AG04449 (cell line): ENCODE data around the gene CYB561D1.
A peak's percentile ranks its signal among the peaks of the same experiment; 100 is the strongest.

Experiments
- CTCF ChIA-PET: fragments of 350-600 bp; formaldehyde crosslinking; extraction: SDS; loops from one replicate; lab custom pipeline; 2021; ENCODE audit warnings: antibody characterized with exemption; lab: Yijun Ruan, JAX
- POLR2A ChIA-PET: fragments of 400-600, 350-600 bp; formaldehyde crosslinking; extraction: SDS; loops from one replicate; lab custom pipeline; 2020; ENCODE audit warnings: antibody characterized with exemption, inconsistent platforms; lab: Yijun Ruan, JAX
- DNase-seq: peaks from one replicate; pipeline ENCODE4 v3.0.0-alpha.2; 2010; ENCODE audit warnings: low read depth, low spot score
- H3K4me3 ChIP-seq: 2 replicates; pipeline ENCODE4 v1.5.1; 2011; ENCODE audit warnings: low read depth, mild to moderate bottlenecking, control low read depth, low read length
- CTCF ChIP-seq: IDR thresholded peaks from one replicate; pipeline ENCODE4 v1.5.1; 2011; ENCODE audit warnings: mild to moderate bottlenecking, moderate library complexity, low read length, control low read depth, inconsistent platforms; ENCODE audit not compliant: insufficient read depth; ENCODE audit errors: missing control alignments

Gene CYB561D1

DNA sequence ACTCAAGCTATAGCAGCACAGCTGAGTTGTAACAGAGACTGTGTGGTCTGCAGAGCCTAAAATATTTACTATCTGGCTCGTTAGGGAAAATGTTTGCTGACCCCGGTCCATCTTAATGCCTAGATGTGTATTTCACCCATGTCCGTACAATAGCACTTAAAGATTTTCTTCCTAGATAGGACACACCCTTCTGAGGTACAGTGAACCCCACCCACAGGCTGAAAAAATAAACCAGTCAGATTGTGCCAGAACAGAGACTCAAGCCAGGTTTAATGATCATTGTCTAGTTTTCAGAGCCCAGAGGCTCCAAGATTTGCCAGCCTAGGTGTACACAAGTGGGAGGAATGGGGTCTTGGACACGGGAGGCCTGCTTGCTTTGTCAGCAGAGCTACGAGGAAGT is 10.0 kb downstream of the CYB561D1 start:
- no peak for TF ChIP-seq CTCF
- POLR2A ChIA-PET = interaction anchor here (1.1 kb wide), 1 partner anchor 13 kb away, joined by 4 read pairs; no protein-coding TSS in a partner anchor
- CTCF ChIA-PET = interaction anchor here (24.0 to 43.1 kb wide), 3 partner anchors 5 to 30 kb away, joined by 657 to 2790 read pairs (median 657); partner anchors contain the start of genes AMIGO1, ATXN7L2, CYB561D1 and GPR61
- no peak overlapping the region for H3K4me3 ChIP-seq
- DNase-seq = no peak

GRCh38 chr1:109504974-109505373 is 11.1 kb downstream of the CYB561D1 start:
- TF ChIP-seq CTCF = no peak
- H3K4me3 ChIP-seq = no peak overlapping the region
- ChIA-PET CTCF (interaction anchor here (0.7 to 43.1 kb wide), 4 partner anchors 4 to 304 kb away, joined by 3 to 2790 read pairs (median 657); partner anchors contain the start of genes AMIGO1, ATXN7L2, CYB561D1 and GPR61), POLR2A (no interaction called here)
- no peak for DNase-seq

DNA sequence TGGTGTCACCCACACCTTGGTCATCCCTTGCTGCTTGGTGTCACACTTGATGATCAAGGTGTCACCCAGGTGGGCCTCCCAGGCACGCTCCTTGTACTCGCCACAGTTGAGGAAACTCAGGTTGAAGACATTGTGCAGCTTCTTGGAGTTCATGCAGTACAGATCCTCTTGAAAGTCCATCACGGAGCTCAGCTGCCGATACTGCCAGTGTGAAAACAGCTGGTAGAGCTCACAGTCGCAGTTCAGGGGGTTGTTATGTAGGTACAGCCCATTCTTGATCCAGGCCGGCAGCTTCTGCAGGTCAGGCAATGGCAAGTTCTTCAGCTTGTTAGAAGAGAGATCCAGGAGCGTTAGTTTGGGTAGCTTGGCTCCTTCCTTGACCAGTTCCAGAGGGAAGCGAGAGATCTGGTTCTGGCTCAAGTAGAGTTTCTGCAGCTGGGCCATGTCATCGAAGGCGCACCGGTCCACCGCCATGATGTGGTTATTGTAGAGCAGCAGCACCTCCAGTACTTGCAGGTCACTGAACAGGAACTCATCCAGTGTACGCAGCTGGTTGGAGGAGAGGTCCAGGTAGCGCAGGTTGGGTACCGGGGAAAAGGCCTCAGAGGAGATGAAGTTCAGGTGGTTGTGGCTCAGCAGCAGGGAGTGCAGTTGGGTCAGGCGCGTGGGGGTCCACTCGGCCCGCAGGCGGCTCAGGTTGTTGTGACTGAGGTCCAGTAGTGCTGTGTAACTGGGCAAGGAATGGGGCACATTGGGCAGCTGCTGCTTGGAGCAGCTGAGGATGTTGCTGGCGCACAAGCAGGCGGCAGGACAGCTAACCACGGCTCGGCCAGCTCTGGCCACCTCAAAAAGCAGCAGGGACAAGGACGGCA is 14.3 kb downstream of the CYB561D1 start:
- TF ChIP-seq CTCF = no peak
- no peak overlapping the region for H3K4me3 ChIP-seq
- CTCF ChIA-PET = interaction anchor here (24.0 to 43.1 kb wide), 2 partner anchors 14 to 26 kb away, joined by 657 to 2790 read pairs; partner anchors contain the start of genes ATXN7L2, CYB561D1 and GPR61
- no peak for DNase-seq
- POLR2A ChIA-PET = no interaction called here

DNA sequence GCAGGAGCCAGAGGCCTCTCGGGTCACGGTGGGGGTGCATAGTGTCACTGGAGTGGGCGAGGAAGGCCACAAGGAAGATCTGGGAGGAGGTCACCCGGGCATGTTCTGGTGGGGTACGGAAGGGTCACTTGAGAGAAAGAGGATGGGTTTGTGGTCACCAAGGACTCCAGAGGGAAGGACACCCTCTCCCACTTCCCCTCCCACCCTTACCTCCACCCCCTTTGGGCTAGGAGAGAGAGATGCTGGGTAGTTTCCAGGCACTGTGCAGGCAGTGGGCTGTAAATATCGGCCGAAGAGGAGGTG is 14.9 kb downstream of the CYB561D1 start:
- DNase-seq = no peak
- peak overlapping the region; percentile 67 for H3K4me3 ChIP-seq
- ChIA-PET POLR2A (no interaction called here), CTCF (interaction anchor here (24.0 to 43.1 kb wide), 2 partner anchors 14 to 25 kb away, joined by 657 to 2790 read pairs; partner anchors contain the start of genes ATXN7L2, CYB561D1 and GPR61)
- no peak for TF ChIP-seq CTCF

GRCh38 chr1:109509176-109510134 is 15.6 kb downstream of the CYB561D1 start, which contains the start of gene AMIGO1:
TSS of gene AMIGO1 (minus strand) at chr1:109509727. CDS start at chr1:109508912, 815 bp downstream.
- ChIA-PET CTCF (interaction anchor here (0.9 to 43.1 kb wide), 4 partner anchors 11 to 110 kb away, joined by 3 to 2790 read pairs (median 330); partner anchors contain the start of genes ATXN7L2, CYB561D1 and GPR61), POLR2A (interaction anchor here (1.5 kb wide), 1 partner anchor 9 kb away, joined by 7 read pairs; no protein-coding TSS in a partner anchor)
- no peak for TF ChIP-seq CTCF
- DNase-seq = no peak
- H3K4me3 ChIP-seq = peak within 1 kb of the TSS; percentile 67
